B cell (primary cell): ENCODE results near the gene BEAN1. TPM values are rescaled to one million over a fixed set of nuclear protein-coding genes. Genes with fewer than 3 reads are reported as not detected.
"Not testable (repeated sequence)": the region's sequence is repeated elsewhere in the genome, so short reads cannot be mapped to it uniquely, and the experiment has no call there.

Source experiments
- ATAC-seq: fragments of 200-7000 bp; cut with Tn5 transposase; one replicate; pipeline ENCODE4 v1.10.0; 2021; ENCODE audit warnings: low read depth, mild to moderate bottlenecking, moderate number of reproducible peaks, moderate library complexity
- CTCF ChIA-PET: fragments of 350-600 bp; sonication (Branson Sonifier 250); formaldehyde crosslinking; loops from one replicate; lab custom pipeline; 2021; ENCODE audit warnings: antibody characterized with exemption, inconsistent platforms; lab: Charles Lee
- POLR2A ChIA-PET: fragments of 350-600 bp; sonication (Branson Sonifier 250); formaldehyde crosslinking; loops from one replicate; lab custom pipeline; 2021; ENCODE audit warnings: antibody characterized with exemption; lab: Charles Lee
- DNase-seq: peaks from one replicate; pipeline ENCODE4 v3.0.0; 2013
- H2AFZ ChIP-seq: 2 replicates; pipeline ENCODE4 v1.6.1; 2012; ENCODE audit warnings: mild to moderate bottlenecking, low read depth, low read length; ENCODE audit not compliant: insufficient read depth, poor library complexity, severe bottlenecking
- H3K27ac ChIP-seq, 2 donors: 1 replicate in 1 of 2; 2 replicates in 1 of 2; pipeline ENCODE4 v1.5.1; 2012 to 2013; ENCODE audit warnings: low read length in 2 of 2, mild to moderate bottlenecking in 2 of 2, moderate library complexity in 1 of 2
- H3K27me3 ChIP-seq, 4 experiments: fragments of 200-600 bp in 1 of 4; sonication (generic) in 1 of 4; replicated peaks in 1 of 4; 1 replicate in 2 of 4; 2 replicates in 2 of 4; pipeline versions ENCODE4 v1.6.1 to v1.7.0; 2013 to 2016; ENCODE audit warnings: low read length in 3 of 4, mild to moderate bottlenecking in 2 of 4, mixed read lengths in 1 of 4, moderate library complexity in 1 of 4; ENCODE audit not compliant: insufficient read depth in 4 of 4, control insufficient read depth in 3 of 4; ENCODE audit errors: control extremely low read depth in 1 of 4
- H3K36me3 ChIP-seq, 2 experiments: replicated peaks in 1 of 2; 1 replicate in 1 of 2; 2 replicates in 1 of 2; pipeline versions ENCODE4 v1.6.1 to v1.7.1; 2013; ENCODE audit warnings: low read length in 1 of 2; ENCODE audit not compliant: insufficient read depth in 2 of 2, control insufficient read depth in 1 of 2; ENCODE audit errors: control extremely low read depth in 1 of 2, extremely low read depth in 1 of 2
- H3K4me1 ChIP-seq, 2 donors: fragments of 200-600 bp in 1 of 2; sonication (generic) in 1 of 2; 1 replicate in 1 of 2; 2 replicates in 1 of 2; pipeline versions ENCODE4 v1.5.1 to v1.6.1; 2013 to 2017; ENCODE audit warnings: low read length in 2 of 2; ENCODE audit not compliant: control insufficient read depth in 2 of 2, insufficient read depth in 2 of 2
- H3K4me2 ChIP-seq: replicated peaks from 2 replicates; pipeline ENCODE3; 2012; ENCODE audit warnings: mild to moderate bottlenecking, low read depth, low read length; ENCODE audit not compliant: poor library complexity, severe bottlenecking
- H3K4me3 ChIP-seq, 5 experiments: fragments of 200-600 bp in 1 of 5; sonication (generic) in 1 of 5; 1 replicate in 3 of 5; 2 replicates in 2 of 5; pipeline versions ENCODE4 v1.5.1 to v1.7.0; 2011 to 2016; ENCODE audit warnings: low read length in 4 of 5, mild to moderate bottlenecking in 4 of 5, low read depth in 2 of 5, control low read depth in 1 of 5, moderate library complexity in 1 of 5; ENCODE audit not compliant: insufficient read depth in 1 of 5; ENCODE audit errors: control extremely low read depth in 1 of 5, extremely low read depth in 1 of 5
- H3K79me2 ChIP-seq: fragments of 200-600 bp; sonication (generic); one replicate; pipeline ENCODE4 v1.6.0; 2016; ENCODE audit warnings: low read length; ENCODE audit not compliant: control insufficient read depth, insufficient read depth
- H3K9ac ChIP-seq: fragments of 200-600 bp; sonication (generic); 2 replicates; pipeline ENCODE4 v1.6.1; 2017; ENCODE audit warnings: mild to moderate bottlenecking, low read length, moderate library complexity
- H3K9me3 ChIP-seq, 3 donors: one replicate each; pipeline versions ENCODE4 v1.6.1 to v1.7.1; 2013; ENCODE audit warnings: low read length in 2 of 3; ENCODE audit not compliant: control insufficient read depth in 2 of 3, insufficient read depth in 1 of 3; ENCODE audit errors: control extremely low read depth in 1 of 3
- H4K20me1 ChIP-seq: 2 replicates; pipeline ENCODE4 v1.6.0; 2012; ENCODE audit warnings: mild to moderate bottlenecking, low read length; ENCODE audit not compliant: insufficient read depth, control insufficient read depth, poor library complexity, severe bottlenecking
- H3K27ac Mint-ChIP-seq: one replicate; pipeline ENCODE4 v1.8.0; 2021; ENCODE audit warnings: mixed read lengths
- H3K27me3 Mint-ChIP-seq: one replicate; pipeline ENCODE4 v1.8.0; 2021; ENCODE audit warnings: mixed read lengths
- H3K4me1 Mint-ChIP-seq: one replicate; pipeline ENCODE4 v1.8.0; 2021; ENCODE audit warnings: mixed read lengths
- H3K4me3 Mint-ChIP-seq: one replicate; pipeline ENCODE4 v1.8.0; 2021; ENCODE audit warnings: mixed read lengths
- H3K9me3 Mint-ChIP-seq: one replicate; pipeline ENCODE4 v1.8.0; 2022; ENCODE audit warnings: mixed read lengths; ENCODE audit not compliant: insufficient read depth
- EZH2 ChIP-seq: IDR thresholded peaks from 2 replicates; pipeline ENCODE4 v1.6.1; 2012; ENCODE audit warnings: borderline replicate concordance, low read depth, mild to moderate bottlenecking, moderate library complexity, low read length; ENCODE audit not compliant: insufficient read depth, poor library complexity, severe bottlenecking
- WGBS: methylation state at CpG from one replicate; pipeline ENCODE4 v1.1.5; 2013; ENCODE audit warnings: missing lambda C conversion rate; ENCODE audit not compliant: insufficient coverage; 5-methylcytosine and 5-hydroxymethylcytosine counted together
- intact Hi-C: fragments of 100-400 bp; cut with micrococcal nuclease; formaldehyde crosslinking; loops from one replicate; pipeline ENCODE4 v1.10.0; 2022
- polyA plus RNA-seq: library from polyadenylated mRNA; depleted of rRNA; stranded (reverse); fragments of >200 nt; gene quantifications from 2 replicates; pipeline ENCODE4 v1.2.3, GENCODE V29; 2012
- total RNA-seq, 2 donors: library from RNA; stranded (reverse); fragments of 120-200 nt in 1 of 2; gene quantifications; 1 replicate in 1 of 2; 2 replicates in 1 of 2; pipeline versions ENCODE4 v1.2.3 to v1.2.4, GENCODE V29; 2013 to 2022
- TF ChIP-seq, protein P1 (sequence below): fragments of 200-600 bp; IDR thresholded peaks from one replicate; pipeline ENCODE4 v1.8.0; 2022; ENCODE audit warnings: antibody characterized with exemption, mild to moderate bottlenecking

The BEAN1 gene
- total and polyA plus RNA-seq, 2 donors (not counting 1 experiment from before 2014, with no cell fraction given), result not detected

DNA sequence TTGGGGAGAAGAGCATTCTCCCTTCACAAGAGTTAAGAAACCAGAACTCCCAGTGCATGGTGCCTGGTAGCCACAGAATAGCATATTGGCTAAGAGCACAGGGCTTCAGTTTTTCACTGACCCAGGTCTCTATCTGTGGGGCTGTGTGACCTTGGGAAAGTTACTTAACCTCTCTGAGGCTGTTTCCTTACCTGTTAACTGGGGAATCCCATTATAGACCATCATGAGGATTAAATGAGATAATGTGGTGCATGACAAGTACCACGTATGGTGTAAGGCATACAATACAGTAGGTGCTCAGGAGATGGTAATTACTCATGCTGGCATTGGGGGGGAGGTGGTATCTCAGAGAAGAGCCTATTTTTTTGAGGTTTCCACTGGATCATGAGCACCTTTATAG lies 33.6 kb downstream of the BEAN1 start:
- CTCF ChIA-PET, result no interaction called here
- no CpG with 5 or more reads among the region's 1 CpG for WGBS
- H3K27me3 Mint-ChIP-seq, result peaks cover 51% of the 10 kb centered on the region

DNA sequence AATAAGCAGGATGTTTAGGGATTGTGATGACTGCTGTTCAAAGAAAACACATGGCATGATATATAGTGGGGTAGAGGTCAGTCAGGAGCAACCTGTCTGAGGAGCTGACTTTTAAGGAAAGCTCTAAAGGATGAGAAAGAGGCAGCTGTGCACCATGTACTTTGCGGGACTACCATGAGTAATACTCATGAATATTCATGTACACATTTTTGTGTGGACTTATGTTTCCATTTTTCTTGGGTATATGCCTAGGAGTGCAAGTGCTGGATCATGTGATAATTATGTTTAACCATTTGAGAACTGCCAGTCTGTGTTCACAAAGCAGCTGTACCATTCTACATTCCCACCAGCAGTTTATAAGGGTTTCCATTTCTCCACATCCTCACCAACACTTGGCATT lies 35.8 kb downstream of the BEAN1 start:
- Histone ChIP-seq H3K4me1 (no peaks in the 10 kb centered on the region), H3K9me3 (peaks cover 0 to 8% (median 1%) of the 10 kb centered on the region in 3 donors), H3K79me2 (no peaks in the 10 kb centered on the region), H3K27me3 (peaks cover 0 to 31% (median 10%) of the 10 kb centered on the region in 4 experiments), H2AFZ (no peak overlapping the region), H3K9ac (no peak overlapping the region), H3K36me3 (no peaks in the 10 kb centered on the region), H3K4me2 (no peak overlapping the region), H3K4me3 (no peak overlapping the region), H4K20me1 (no peaks in the 10 kb centered on the region), H3K27ac (no peak overlapping the region)
- DNase-seq (no peak), ATAC-seq (no peak)
- no CpG with 5 or more reads among the region's 1 CpG for WGBS
- no peaks in the 10 kb centered on the region for H3K4me1 Mint-ChIP-seq
- no peak overlapping the region for H3K27ac Mint-ChIP-seq
- peaks cover 60% of the 10 kb centered on the region for H3K27me3 Mint-ChIP-seq
- no peak overlapping the region for H3K4me3 Mint-ChIP-seq
- intact Hi-C loops, result no loop called here
- no peaks in the 10 kb centered on the region for H3K9me3 Mint-ChIP-seq
- ChIA-PET POLR2A (no interaction called here), CTCF (interaction anchor here (0.6 to 1.5 kb wide), 3 partner anchors 8 to 14 kb away, joined by 3 read pairs; no protein-coding TSS in a partner anchor)
- no peak for TF ChIP-seq EZH2
- TF ChIP-seq, protein P1, sequence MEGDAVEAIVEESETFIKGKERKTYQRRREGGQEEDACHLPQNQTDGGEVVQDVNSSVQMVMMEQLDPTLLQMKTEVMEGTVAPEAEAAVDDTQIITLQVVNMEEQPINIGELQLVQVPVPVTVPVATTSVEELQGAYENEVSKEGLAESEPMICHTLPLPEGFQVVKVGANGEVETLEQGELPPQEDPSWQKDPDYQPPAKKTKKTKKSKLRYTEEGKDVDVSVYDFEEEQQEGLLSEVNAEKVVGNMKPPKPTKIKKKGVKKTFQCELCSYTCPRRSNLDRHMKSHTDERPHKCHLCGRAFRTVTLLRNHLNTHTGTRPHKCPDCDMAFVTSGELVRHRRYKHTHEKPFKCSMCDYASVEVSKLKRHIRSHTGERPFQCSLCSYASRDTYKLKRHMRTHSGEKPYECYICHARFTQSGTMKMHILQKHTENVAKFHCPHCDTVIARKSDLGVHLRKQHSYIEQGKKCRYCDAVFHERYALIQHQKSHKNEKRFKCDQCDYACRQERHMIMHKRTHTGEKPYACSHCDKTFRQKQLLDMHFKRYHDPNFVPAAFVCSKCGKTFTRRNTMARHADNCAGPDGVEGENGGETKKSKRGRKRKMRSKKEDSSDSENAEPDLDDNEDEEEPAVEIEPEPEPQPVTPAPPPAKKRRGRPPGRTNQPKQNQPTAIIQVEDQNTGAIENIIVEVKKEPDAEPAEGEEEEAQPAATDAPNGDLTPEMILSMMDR, result no peak

More for the DNA sequence above, 33.6 kb downstream of the BEAN1 start:
- Mint-ChIP-seq H3K27ac (no peak overlapping the region), H3K9me3 (no peaks in the 10 kb centered on the region), H3K4me3 (no peak overlapping the region), H3K4me1 (no peaks in the 10 kb centered on the region)
- TF ChIP-seq, protein P1, result no peak
- no peak for TF ChIP-seq EZH2
- Histone ChIP-seq H2AFZ (no peak overlapping the region), H4K20me1 (no peaks in the 10 kb centered on the region), H3K4me2 (no peak overlapping the region), H3K27ac (no peak overlapping the region), H3K4me3 (no peak overlapping the region), H3K27me3 (peaks cover 0 to 22% (median 9%) of the 10 kb centered on the region in 4 experiments), H3K9ac (no peak overlapping the region), H3K4me1 (no peaks in the 10 kb centered on the region), H3K9me3 (peaks cover 0 to 3% (median 0%) of the 10 kb centered on the region in 3 donors), H3K36me3 (no peaks in the 10 kb centered on the region), H3K79me2 (no peaks in the 10 kb centered on the region)
- intact Hi-C loops, result no loop called here
- POLR2A ChIA-PET, result no interaction called here
- DNase-seq, result no peak
- ATAC-seq, result no peak

DNA sequence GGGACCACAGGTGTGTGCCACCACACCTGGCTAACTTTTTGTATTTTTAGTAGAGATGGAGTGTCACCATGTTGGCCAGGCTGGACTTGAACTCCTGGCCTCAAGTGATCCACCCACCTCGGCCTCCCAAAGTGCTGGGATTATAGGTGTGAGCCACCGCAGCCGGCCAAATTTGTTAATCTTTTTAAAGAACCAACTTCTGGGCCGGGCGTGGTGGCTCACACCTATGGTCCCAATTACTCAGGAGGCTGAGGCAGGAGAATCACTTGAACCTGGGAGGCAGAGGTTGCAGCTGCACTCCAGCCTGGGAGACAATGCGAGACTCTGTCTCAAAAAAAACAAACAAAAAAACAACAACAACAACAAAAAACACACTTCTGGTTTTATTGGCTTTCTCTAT lies 38.9 kb downstream of the BEAN1 start:
- H3K27me3 ChIP-seq, result peaks cover 0 to 29% (median 5%) of the 10 kb centered on the region in 4 experiments
- H3K79me2 ChIP-seq, DNase-seq, H3K4me1 Mint-ChIP-seq, H3K9me3 Mint-ChIP-seq, H3K4me1 ChIP-seq, H3K9ac ChIP-seq, H3K27ac ChIP-seq, H3K36me3 ChIP-seq, ATAC-seq, POLR2A ChIA-PET, H3K9me3 ChIP-seq, intact Hi-C loops, H4K20me1 ChIP-seq, H3K4me3 ChIP-seq, H3K27ac Mint-ChIP-seq, H3K4me3 Mint-ChIP-seq, H2AFZ ChIP-seq, H3K4me2 ChIP-seq, CTCF ChIA-PET: not testable (repeated sequence)
- 100% methylated on average over 4 of the region's 6 CpGs for WGBS
- H3K27me3 Mint-ChIP-seq, result peaks cover 59% of the 10 kb centered on the region
